Smooth muscle cell (in vitro differentiated cells): ENCODE data around the gene SND1. TPM values are rescaled to one million over a fixed set of nuclear protein-coding genes. Genes with fewer than 3 reads are reported as not detected.

Source experiments
- DNase-seq: peaks from one replicate; lab custom pipeline; 2025; ENCODE audit not compliant: unreplicated experiment; lab: John Stamatoyannopoulos, UW
- H2AFZ ChIP-seq: fragments of 200-600 bp; sonication (generic); 2 replicates; pipeline ENCODE4 v1.6.0; 2016; ENCODE audit warnings: antibody characterized with exemption, low read depth, mild to moderate bottlenecking
- H3F3A ChIP-seq: fragments of 200-600 bp; sonication (generic); 2 replicates; pipeline ENCODE4 v1.6.0; 2017; ENCODE audit warnings: antibody characterized with exemption, low read depth
- H3K27ac ChIP-seq: fragments of 200-600 bp; sonication (generic); 2 replicates; pipeline ENCODE4 v1.5.1; 2016; ENCODE audit warnings: low read depth, mild to moderate bottlenecking
- H3K27me3 ChIP-seq: fragments of 200-600 bp; sonication (generic); 2 replicates; pipeline ENCODE4 v1.6.1; 2016; ENCODE audit warnings: low read depth, mild to moderate bottlenecking
- H3K36me3 ChIP-seq: fragments of 200-600 bp; sonication (generic); 2 replicates; pipeline ENCODE4 v1.5.1; 2016; ENCODE audit warnings: low read depth
- H3K4me1 ChIP-seq: fragments of 200-600 bp; sonication (generic); 2 replicates; pipeline ENCODE4 v1.5.1; 2016; ENCODE audit warnings: low read depth
- H3K4me2 ChIP-seq: fragments of 200-600 bp; sonication (generic); 2 replicates; pipeline ENCODE4 v1.6.0; 2016; ENCODE audit warnings: mild to moderate bottlenecking
- H3K4me3 ChIP-seq: fragments of 200-600 bp; sonication (generic); 2 replicates; pipeline ENCODE4 v1.5.1; 2016; ENCODE audit warnings: mild to moderate bottlenecking
- H3K79me2 ChIP-seq: fragments of 200-600 bp; sonication (generic); 2 replicates; pipeline ENCODE4 v1.6.0; 2016; ENCODE audit warnings: low read depth, mild to moderate bottlenecking
- H3K9ac ChIP-seq: fragments of 200-600 bp; sonication (generic); 2 replicates; pipeline ENCODE4 v1.6.0; 2016; ENCODE audit warnings: low read depth
- H3K9me3 ChIP-seq: fragments of 200-600 bp; sonication (generic); replicated peaks from 2 replicates; pipeline ENCODE4 v1.5.1; 2016; ENCODE audit warnings: low read depth
- H4K20me1 ChIP-seq: fragments of 200-600 bp; sonication (generic); 2 replicates; pipeline ENCODE4 v1.6.0; 2016; ENCODE audit warnings: low read depth
- WGBS: methylation state at CpG from one replicate; pipeline ENCODE4 v1.1.7; 2016; ENCODE audit warnings: low lambda C conversion rate; 5-methylcytosine and 5-hydroxymethylcytosine counted together
- polyA plus RNA-seq: library from polyadenylated mRNA; unstranded; fragments of >200 nt; fragmentation: Nextera tagmentation; extraction: Ambion mirVana; gene quantifications from 2 replicates; pipeline ENCODE4 v1.2.1, GENCODE V29; 2016
- total RNA-seq: library from RNA; depleted of rRNA; stranded (reverse); fragments of >200 nt; gene quantifications from 2 replicates; pipeline ENCODE4 v1.2.3, GENCODE V29; 2014
- TF ChIP-seq, protein P1 (sequence below): fragments of 200-600 bp; sonication (generic); IDR thresholded peaks from 2 replicates; pipeline ENCODE4 v1.5.1; 2017; ENCODE audit warnings: borderline replicate concordance, mild to moderate bottlenecking, antibody characterized with exemption; ENCODE audit not compliant: insufficient read depth, poor library complexity, severe bottlenecking

Gene SND1
- total and polyA plus RNA-seq, 2 experiments from 2014 or later, result 129 to 136 TPM

DNA sequence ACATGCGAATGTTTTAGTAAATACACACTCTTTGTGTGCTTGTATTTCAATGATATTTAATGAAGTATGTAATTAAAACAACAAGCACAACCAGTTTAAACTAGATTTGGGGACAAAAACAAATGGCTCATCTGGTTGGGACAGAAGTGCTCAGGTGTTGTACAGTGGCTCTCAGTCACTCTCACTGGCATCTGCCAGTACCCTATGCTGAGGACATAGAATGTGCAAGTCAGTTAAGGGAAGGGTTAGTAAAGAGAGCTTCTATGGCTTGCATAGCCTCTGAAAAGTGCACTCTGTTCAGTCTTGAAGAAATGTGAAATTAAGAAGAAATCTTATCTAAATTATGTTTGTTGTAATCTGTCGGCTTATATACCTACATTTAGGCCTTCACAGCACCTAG, 196.2 kb downstream of the SND1 start:
- no peak for DNase-seq
- Histone ChIP-seq H3K9ac (no peak overlapping the region), H3K27ac (no peak overlapping the region), H3K36me3 (no peaks in the 10 kb centered on the region), H4K20me1 (peaks cover 100% of the 10 kb centered on the region), H3K4me1 (peaks cover 6% of the 10 kb centered on the region), H3K4me3 (no peak overlapping the region), H3K79me2 (peaks cover 9% of the 10 kb centered on the region), H3K27me3 (no peaks in the 10 kb centered on the region), H3F3A (peaks cover 19% of the 10 kb centered on the region), H2AFZ (no peak overlapping the region), H3K9me3 (no peaks in the 10 kb centered on the region), H3K4me2 (no peak overlapping the region)
- WGBS, result 92% methylated on average over 2 of the region's 2 CpGs
- TF ChIP-seq, protein P1, sequence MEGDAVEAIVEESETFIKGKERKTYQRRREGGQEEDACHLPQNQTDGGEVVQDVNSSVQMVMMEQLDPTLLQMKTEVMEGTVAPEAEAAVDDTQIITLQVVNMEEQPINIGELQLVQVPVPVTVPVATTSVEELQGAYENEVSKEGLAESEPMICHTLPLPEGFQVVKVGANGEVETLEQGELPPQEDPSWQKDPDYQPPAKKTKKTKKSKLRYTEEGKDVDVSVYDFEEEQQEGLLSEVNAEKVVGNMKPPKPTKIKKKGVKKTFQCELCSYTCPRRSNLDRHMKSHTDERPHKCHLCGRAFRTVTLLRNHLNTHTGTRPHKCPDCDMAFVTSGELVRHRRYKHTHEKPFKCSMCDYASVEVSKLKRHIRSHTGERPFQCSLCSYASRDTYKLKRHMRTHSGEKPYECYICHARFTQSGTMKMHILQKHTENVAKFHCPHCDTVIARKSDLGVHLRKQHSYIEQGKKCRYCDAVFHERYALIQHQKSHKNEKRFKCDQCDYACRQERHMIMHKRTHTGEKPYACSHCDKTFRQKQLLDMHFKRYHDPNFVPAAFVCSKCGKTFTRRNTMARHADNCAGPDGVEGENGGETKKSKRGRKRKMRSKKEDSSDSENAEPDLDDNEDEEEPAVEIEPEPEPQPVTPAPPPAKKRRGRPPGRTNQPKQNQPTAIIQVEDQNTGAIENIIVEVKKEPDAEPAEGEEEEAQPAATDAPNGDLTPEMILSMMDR, result no peak

DNA sequence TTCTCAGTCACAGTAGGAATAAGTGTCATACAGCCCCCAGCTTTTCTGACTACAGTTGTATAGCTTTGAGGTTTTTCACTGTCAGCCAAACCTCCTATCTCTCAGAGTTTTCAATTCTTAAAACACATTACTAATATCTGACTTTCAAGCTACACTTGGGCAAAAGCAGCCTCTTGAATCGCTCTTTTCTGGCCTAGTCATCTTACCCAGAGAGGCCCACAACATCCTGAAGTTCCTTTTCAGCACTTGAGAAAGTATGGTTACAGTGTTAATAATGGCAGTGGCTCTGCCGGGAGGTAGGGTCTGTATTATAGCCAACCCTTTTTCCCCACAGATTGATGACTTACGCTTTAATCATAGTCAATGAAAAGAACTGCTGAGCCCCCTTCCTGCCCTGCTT, 198.2 kb downstream of the SND1 start:
- Histone ChIP-seq H3K27ac (peak overlapping the region; percentile 70), H3K9me3 (no peaks in the 10 kb centered on the region), H3K4me1 (peaks cover 6% of the 10 kb centered on the region), H2AFZ (no peak overlapping the region), H3K9ac (no peak overlapping the region), H3K4me3 (no peak overlapping the region), H3K27me3 (no peaks in the 10 kb centered on the region), H4K20me1 (peaks cover 100% of the 10 kb centered on the region), H3K36me3 (no peaks in the 10 kb centered on the region), H3F3A (peaks cover 19% of the 10 kb centered on the region), H3K79me2 (peaks cover 14% of the 10 kb centered on the region), H3K4me2 (peak overlapping the region; percentile 62)
- TF ChIP-seq, protein P1, result no peak
- 27% methylated on average over 3 of the region's 3 CpGs for WGBS
- DNase-seq, result no peak

DNA sequence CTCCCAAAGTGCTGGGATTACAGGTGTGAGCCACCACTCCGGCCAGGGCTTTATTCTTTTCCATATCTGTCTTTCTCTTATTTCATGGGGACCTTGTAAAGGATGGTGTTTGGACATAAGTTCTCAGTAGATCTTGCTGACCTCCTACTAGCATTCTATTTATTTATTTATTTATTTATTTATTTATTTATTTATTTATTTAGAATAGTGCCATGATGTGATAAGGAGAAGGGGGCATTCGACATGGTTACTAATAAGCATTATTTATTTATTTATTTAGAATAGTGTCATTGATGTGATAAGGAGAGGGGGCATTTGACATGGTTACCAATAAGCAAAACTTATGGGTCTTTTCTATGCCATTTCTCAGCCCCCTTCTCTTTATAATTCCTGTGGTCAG, 202.4 kb downstream of the SND1 start:
- Histone ChIP-seq H3K9me3 (no peaks in the 10 kb centered on the region), H3K4me3 (no peak overlapping the region), H2AFZ (no peak overlapping the region), H3K4me2 (no peak overlapping the region), H3K27ac (no peak overlapping the region), H3K4me1 (peaks cover 14% of the 10 kb centered on the region), H3K36me3 (no peaks in the 10 kb centered on the region), H3F3A (peaks cover 15% of the 10 kb centered on the region), H3K79me2 (peaks cover 22% of the 10 kb centered on the region), H4K20me1 (peaks cover 100% of the 10 kb centered on the region), H3K27me3 (no peaks in the 10 kb centered on the region), H3K9ac (no peak overlapping the region)
- DNase-seq, result no peak
- WGBS, result 97% methylated on average over 2 of the region's 2 CpGs
- TF ChIP-seq, protein P1, result no peak

DNA sequence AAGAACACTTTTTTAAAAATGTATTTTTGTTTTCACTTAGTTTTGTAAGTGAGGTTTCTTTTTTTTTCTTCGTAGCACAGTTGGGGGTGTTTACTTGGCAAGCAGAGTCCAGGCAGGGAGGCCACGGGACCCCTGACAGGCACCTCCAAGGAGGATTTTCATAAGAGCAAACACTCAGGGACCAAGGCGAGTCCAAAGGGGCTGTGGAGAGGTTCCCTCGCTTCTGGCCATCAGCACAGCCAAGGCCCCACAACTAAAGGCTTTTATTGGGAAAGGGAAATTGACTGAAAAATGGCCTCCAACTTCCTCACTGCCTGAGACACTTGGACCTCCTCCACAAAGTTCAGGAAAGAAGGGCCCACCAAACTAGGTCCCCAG, 205.5 kb downstream of the SND1 start:
- H2AFZ ChIP-seq, result no peak overlapping the region
- H3K36me3 ChIP-seq, result no peaks in the 10 kb centered on the region
- H3K9me3 ChIP-seq, result no peaks in the 10 kb centered on the region
- DNase-seq, result no peak
- H3K4me3 ChIP-seq, result no peak overlapping the region
- H3K27ac ChIP-seq, result no peak overlapping the region
- no peaks in the 10 kb centered on the region for H3F3A ChIP-seq
- 98% methylated on average over 4 of the region's 4 CpGs for WGBS
- TF ChIP-seq, protein P1, result no peak
- H3K27me3 ChIP-seq, result no peaks in the 10 kb centered on the region
- H3K4me2 ChIP-seq, result no peak overlapping the region
- H3K9ac ChIP-seq, result no peak overlapping the region
- peaks cover 100% of the 10 kb centered on the region for H4K20me1 ChIP-seq
- H3K4me1 ChIP-seq, result peaks cover 8% of the 10 kb centered on the region
- H3K79me2 ChIP-seq, result peaks cover 17% of the 10 kb centered on the region
